Mesodermal cell (in vitro differentiated cells): ENCODE measurements around the gene GALNT9. TPM values are rescaled to one million over a fixed set of nuclear protein-coding genes. Genes with fewer than 3 reads are reported as not detected.
"Not testable (repeated sequence)": the region's sequence is repeated elsewhere in the genome, so short reads cannot be mapped to it uniquely, and the experiment has no call there.

Source experiments
- H3K27ac ChIP-seq: 2 replicates; pipeline ENCODE4 v1.7.0; 2013; ENCODE audit warnings: mild to moderate bottlenecking, low read depth, low read length, moderate library complexity; ENCODE audit not compliant: severe bottlenecking
- H3K36me3 ChIP-seq: 2 replicates; pipeline ENCODE4 v1.7.1; 2013; ENCODE audit warnings: mild to moderate bottlenecking, low read length, moderate library complexity; ENCODE audit not compliant: control insufficient read depth, insufficient read depth
- H3K4me1 ChIP-seq: one replicate; pipeline ENCODE4 v1.7.1; 2013; ENCODE audit warnings: mild to moderate bottlenecking, low read length; ENCODE audit not compliant: insufficient read depth, control insufficient read depth, poor library complexity, severe bottlenecking
- H3K4me3 ChIP-seq: 2 replicates; pipeline ENCODE4 v1.7.0; 2013; ENCODE audit warnings: low read length, control low read depth, mild to moderate bottlenecking; ENCODE audit not compliant: insufficient read depth, poor library complexity, severe bottlenecking; ENCODE audit errors: extremely low read depth
- H3K9me3 ChIP-seq: 2 replicates; pipeline ENCODE4 v1.7.1; 2013; ENCODE audit warnings: mild to moderate bottlenecking, low read length, moderate library complexity; ENCODE audit not compliant: control insufficient read depth
- WGBS, 2 experiments: methylation state at CpG; one replicate each; pipeline ENCODE4 v1.1.5; 2013; ENCODE audit warnings: missing lambda C conversion rate in 2 of 2; ENCODE audit not compliant: insufficient coverage in 2 of 2; 5-methylcytosine and 5-hydroxymethylcytosine counted together
- polyA plus RNA-seq, 2 experiments: library from polyadenylated mRNA; stranded (reverse); fragments of 50-300 nt; gene quantifications; one replicate each; pipeline ENCODE4 v1.2.3, GENCODE V29; 2013

Gene GALNT9
- 0.37 TPM for polyA plus RNA-seq (2013, experiment 1 of 2)
- 0.20 TPM for polyA plus RNA-seq (2013, experiment 2 of 2)

DNA sequence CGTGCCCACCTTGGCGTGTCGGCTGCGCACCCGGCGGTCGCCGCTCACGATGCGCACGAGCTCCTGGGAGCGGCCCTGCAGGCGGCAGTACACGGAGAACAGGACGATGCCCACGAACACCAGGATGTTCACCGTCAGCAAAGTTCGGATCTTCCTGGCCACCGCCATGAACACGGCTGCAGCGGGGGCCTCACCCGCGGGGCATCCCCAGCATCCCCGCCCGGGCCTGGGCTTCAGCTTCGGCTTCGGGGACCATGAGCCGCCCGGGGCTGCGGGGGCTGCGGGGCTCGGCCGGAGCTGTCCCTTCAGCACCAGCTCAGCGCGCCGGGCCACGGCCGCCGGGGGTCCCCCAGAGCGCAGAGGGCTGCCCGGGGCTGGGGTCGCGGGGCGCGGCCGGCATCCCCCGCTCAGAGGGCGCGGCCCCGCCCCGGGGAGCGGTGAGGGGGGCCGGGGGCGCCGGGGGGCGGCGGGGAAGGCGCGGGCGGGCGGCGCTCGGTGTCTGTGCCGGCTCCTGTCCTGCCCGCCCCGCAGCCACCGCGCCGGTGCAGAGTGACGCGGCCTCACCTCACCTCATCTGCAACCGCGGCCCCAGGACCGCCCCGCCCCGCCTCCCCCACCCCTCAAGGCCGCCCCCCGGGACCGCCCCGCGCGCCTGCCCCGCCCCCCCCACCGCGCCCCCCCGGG lies at the start of gene GALNT9:
GALNT9 (minus strand) TSS at position 554 of the 684 bp plus-strand sequence; CDS start at position 168, 386 bp downstream.
- WGBS, 2 experiments: 57 to 65% methylated on average over 32 to 59 of the region's 86 CpGs
- Histone ChIP-seq H3K9me3 (peaks cover 33% of the 10 kb centered on the region), H3K4me1 (no peaks in the 10 kb centered on the region), H3K27ac (no peak within 1 kb of the TSS), H3K36me3 (no peaks in the 10 kb centered on the region), H3K4me3 (no peak within 1 kb of the TSS)

DNA sequence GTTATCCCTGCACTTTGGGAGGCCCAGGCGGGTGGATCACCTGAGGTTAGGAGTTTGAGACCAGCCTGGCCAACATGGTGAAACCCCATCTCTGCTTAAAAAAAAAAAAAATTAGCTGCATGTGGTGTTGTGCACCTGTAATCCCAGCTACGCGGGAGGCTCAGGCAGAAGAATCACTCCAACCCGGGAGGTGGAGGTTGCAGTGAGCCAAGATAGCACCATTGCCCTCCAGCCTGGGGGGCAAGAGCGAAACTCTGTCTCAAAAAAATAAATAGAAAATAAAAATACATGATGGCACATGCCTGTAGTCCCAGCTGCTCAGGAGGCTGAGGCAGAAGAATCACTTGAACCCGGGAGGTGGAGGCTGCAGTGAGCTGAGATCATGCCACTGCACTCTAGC lies 49.7 kb upstream of the GALNT9 start:
- 81 to 84% methylated on average over 4 to 5 of the region's 6 CpGs for WGBS, 2 experiments
- H3K27ac ChIP-seq, H3K4me3 ChIP-seq, H3K4me1 ChIP-seq, H3K36me3 ChIP-seq: not testable (repeated sequence)
- peaks cover 18% of the 10 kb centered on the region for H3K9me3 ChIP-seq

DNA sequence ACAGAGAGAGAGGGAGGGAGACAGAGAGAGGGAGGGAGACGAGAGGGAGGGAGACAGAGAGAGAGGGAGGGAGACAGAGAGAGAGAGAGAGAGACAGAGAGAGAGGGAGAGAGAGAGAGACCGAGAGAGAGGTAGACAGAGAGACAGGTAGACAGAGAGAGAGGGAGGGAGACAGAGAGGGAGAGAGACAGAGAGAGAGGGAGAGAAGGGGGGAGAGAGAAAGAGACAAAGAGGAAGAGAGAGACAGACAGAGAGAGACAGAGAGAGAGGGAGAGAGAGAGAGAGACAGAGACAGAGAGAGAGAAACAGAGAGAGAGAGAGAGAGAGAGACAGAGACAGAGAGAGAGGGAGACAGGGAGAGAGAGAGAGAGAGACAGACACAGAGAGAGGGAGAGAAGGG lies 47.8 kb upstream of the GALNT9 start:
- H3K4me3 ChIP-seq: no peak overlapping the region
- 48 to 52% methylated on average over 2 of the region's 2 CpGs for WGBS, 2 experiments

DNA sequence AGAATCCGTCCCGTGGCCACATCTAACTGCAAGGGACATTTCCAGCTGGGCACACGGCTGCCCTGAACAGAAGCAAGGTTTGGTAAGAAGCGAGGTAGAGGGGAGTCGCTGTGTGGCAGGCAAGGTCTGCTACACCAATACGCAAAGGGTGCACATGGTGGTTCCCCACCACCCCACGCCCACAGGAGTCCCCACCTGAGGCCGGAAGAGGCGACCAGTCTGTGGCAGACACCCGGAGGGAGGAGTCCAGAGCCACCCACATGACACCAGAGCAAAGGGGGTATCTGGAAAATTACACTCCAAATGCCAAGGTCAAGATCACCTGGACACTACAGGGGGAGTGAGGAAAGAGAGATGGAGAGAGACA lies 47.1 kb upstream of the GALNT9 start:
- Histone ChIP-seq H3K4me3 (no peak overlapping the region), H3K9me3 (peaks cover 26% of the 10 kb centered on the region), H3K27ac (no peak overlapping the region), H3K36me3 (no peaks in the 10 kb centered on the region), H3K4me1 (no peaks in the 10 kb centered on the region)
- 64 to 70% methylated on average over 8 to 10 of the region's 10 CpGs for WGBS, 2 experiments

More for the DNA sequence above, 47.8 kb upstream of the GALNT9 start:
- H3K9me3 ChIP-seq: peaks cover 23% of the 10 kb centered on the region
- no peaks in the 10 kb centered on the region for H3K36me3 ChIP-seq
- no peaks in the 10 kb centered on the region for H3K4me1 ChIP-seq
- no peak overlapping the region for H3K27ac ChIP-seq

DNA sequence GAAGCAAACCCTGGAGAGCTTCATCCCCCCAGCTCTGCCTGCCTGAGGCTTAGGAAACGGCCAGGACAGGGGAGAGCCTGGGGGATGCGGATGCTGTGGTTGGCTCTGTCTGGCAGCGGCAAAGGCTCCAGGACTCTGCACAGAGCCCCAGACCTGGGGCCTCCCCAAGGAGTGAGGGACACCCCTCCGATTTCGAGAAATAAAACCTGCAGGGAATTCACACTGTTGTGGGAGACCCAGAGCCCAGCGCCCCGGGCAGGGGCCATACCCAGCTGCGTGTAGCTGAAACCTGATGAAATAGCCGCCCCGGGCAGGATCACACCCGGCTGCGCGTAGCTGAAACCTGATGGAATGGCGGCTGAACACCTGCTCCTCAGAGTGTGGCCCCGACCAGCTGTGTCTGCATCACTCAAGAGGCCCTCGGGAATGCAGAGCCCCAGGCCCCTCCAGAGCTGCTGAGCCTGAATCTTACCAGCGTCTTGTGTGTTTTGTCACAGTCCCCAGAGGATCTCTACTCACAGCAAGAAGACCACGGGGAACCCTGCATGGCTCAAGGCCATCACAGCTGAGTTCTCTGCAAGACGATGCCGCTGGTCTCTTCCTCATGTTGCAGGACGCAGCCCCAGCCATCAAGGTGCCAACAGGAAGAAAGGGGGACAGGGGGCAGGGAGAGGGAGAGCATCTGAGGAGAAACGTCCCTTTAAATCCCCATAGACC lies 46.5 kb upstream of the GALNT9 start:
- no peak overlapping the region for H3K27ac ChIP-seq
- no peaks in the 10 kb centered on the region for H3K4me1 ChIP-seq
- H3K4me3 ChIP-seq: no peak overlapping the region
- H3K9me3 ChIP-seq: peaks cover 30% of the 10 kb centered on the region
- 69 to 70% methylated on average over 21 of the region's 22 CpGs for WGBS, 2 experiments
- no peaks in the 10 kb centered on the region for H3K36me3 ChIP-seq

DNA sequence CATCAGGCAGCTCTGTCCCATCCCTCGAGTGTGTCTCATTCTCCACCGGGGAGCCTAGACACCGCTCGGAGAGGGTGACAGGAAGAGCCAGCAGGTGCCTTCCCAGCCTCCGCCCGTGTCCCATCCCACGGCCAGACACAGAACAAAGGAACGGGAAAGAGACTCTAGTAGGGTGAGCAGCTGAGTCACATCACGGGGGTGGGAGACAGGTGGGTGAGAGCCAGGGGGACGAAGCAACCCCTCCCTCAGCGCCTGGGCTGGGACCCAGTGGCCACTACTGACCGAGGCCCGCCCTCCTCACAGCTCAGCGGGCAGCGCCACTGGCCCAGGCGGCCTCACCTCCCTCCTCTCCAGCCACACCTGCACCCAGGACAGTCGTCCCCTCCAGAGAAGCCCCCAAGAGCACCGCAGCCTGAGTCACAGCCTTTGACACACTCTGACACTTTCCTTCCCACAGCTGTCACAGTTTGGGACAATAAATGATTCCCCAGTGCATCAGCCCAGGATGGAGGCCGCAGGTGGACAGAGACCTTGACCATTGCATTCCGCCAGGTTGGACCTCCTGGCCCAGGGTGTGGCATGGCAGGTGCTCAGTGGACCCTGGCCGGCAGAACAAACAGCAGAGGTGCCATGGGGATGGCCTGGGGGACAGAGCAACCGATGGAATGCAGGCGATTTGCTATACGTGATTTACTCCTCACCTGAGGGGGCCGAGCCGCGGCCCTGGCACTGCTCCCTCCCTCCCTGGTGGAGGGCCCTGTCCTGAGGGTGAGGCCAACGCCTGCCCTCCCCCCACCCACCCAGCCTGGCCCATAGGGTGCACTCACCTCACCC lies 45.4 kb upstream of the GALNT9 start:
- Histone ChIP-seq H3K36me3 (no peaks in the 10 kb centered on the region), H3K4me1 (no peaks in the 10 kb centered on the region), H3K9me3 (peaks cover 40% of the 10 kb centered on the region), H3K27ac (no peak overlapping the region), H3K4me3 (no peak overlapping the region)
- 73 to 82% methylated on average over 21 of the region's 28 CpGs for WGBS, 2 experiments

DNA sequence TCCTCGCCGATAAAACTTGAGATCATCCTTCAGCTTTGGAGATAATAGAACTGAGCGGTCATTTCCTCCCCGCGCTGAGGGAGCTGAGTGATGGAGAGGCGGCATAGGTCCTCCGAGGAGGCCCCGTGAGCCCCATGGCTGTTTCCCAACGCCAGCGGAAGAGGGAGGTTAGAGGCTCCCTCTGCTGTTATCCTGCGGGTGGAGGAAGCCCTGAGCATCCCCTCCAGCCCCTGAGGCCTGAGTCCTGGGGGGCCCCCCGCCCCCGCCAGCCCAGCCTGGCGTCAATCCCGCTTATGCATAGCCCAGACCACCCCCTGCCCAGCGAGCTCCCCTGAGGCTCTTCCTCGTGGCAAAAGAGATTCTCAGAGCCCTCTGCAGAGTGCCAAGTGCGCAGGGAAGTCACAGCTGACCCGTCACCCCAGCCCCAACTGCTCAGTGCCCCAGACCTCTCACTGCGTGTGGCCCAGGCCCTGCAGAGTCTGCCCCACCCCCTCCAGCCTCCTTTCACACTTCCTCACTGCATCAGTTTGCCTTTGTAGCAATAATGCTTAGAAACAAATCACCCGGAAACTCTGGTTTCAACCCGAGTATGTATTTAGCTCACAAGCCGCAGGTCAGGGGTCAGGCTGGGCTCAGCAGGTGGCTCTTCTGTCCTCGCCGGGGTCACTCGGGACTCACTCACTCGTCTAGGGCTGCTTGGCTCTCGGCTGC lies 44.7 kb upstream of the GALNT9 start:
- H3K36me3 ChIP-seq: no peaks in the 10 kb centered on the region
- no peak overlapping the region for H3K4me3 ChIP-seq
- H3K4me1 ChIP-seq: no peaks in the 10 kb centered on the region
- H3K27ac ChIP-seq: no peak overlapping the region
- WGBS, 2 experiments: 49 to 52% methylated on average over 22 to 27 of the region's 28 CpGs
- H3K9me3 ChIP-seq: peaks cover 41% of the 10 kb centered on the region

DNA sequence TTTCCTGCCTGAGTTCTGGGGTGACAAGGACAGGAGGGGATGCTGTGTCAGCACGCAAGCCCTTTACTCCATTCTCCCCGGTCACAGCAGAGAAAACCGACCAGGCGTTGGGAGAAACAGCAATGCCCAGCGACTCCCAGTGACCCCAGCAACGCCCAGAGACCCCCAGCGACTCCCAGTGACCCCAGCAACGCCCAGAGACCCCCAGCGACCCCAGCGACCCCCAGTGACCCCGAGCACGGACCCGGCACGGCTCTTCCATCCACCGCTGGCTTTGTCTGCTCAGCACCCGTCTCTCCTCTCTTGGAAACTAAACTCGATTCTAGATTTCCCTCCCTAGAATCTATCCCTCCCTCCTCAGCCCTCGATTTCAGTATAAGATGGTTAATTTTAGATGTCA lies 38.5 kb upstream of the GALNT9 start:
- Histone ChIP-seq H3K4me3 (no peak overlapping the region), H3K27ac (no peak overlapping the region), H3K36me3 (no peaks in the 10 kb centered on the region), H3K4me1 (no peaks in the 10 kb centered on the region), H3K9me3 (peaks cover 38% of the 10 kb centered on the region)
- WGBS, 2 experiments: 48 to 70% methylated on average over 9 to 13 of the region's 18 CpGs

DNA sequence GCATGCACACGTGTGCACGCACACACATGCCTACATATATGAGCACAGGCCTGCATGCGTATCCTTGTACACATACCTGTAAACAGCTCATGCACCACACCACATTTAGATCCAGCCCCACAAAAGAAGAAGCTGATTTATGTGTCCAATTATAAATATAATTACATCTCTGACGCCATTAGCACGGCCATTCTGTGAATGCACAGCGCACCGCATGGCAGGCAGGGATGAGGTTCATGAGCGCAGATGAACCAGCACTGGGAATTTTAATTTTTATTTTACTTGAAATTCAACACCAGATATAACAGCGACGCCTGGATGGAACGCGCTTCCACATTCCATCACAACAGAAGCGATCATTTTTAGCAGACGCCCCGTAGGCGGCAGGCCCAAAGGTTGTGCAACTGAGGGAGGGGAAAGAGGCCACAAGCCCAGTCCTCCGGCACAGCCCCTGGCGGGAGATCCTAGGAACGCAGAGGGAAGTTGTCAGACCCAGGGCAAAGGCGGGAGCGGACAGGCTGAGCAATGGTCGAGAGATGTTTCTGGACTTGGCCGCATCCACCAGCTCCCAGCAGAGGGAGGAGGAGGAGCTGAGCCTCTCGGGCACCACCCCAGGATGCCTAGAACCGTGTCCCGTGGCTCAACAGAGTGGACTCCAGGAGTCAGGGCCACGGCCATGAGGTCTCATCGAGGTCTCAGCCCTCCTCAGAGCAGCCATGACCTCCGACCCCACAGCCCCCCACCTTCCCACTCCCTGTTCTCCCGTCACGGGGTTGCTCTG lies 37.9 kb upstream of the GALNT9 start:
- H3K27ac ChIP-seq: no peak overlapping the region
- H3K4me1 ChIP-seq: no peaks in the 10 kb centered on the region
- 80 to 83% methylated on average over 17 to 19 of the region's 31 CpGs for WGBS, 2 experiments
- peaks cover 41% of the 10 kb centered on the region for H3K9me3 ChIP-seq
- no peak overlapping the region for H3K4me3 ChIP-seq
- H3K36me3 ChIP-seq: no peaks in the 10 kb centered on the region
